ENCODE results near the gene MPO. TPM values are rescaled to one million over a fixed set of nuclear protein-coding genes. Genes with fewer than 3 reads are reported as not detected.

Gene MPO
- total RNA-seq, 1 experiment from 2014 or later = not detected

GRCh38 chr17:58229384-58229783, 51.4 kb downstream of the MPO start:
- no peak overlapping the region for H3K23ac ChIP-seq (ENCODE audit: insufficient read length, low read depth, low read length)
- no peak overlapping the region for H2BK12ac ChIP-seq (ENCODE audit: insufficient read length, low read depth, low read length)
- Mint-ChIP-seq H3K4me1 (peaks cover 16 to 22% of the 10 kb centered on the region in 2 experiments), H3K27ac (peak overlapping the region in 1 of 3 experiments; percentile 67; a peak in 2 of 7 replicates), H3K9me3 (no peaks in the 10 kb centered on the region), H3K27me3 (ENCODE audit: low read depth) (peaks cover 41% of the 10 kb centered on the region), H3K36me3 (ENCODE audit: insufficient read depth in 1 of 3, low read depth in 3 of 3) (no peaks in the 10 kb centered on the region), H3K4me3 (peak overlapping the region in 1 of 2 experiments; percentile 43; a peak in 1 of 5 replicates)
- H4K8ac ChIP-seq (replicated peaks; ENCODE audit: insufficient read length, low read depth, low read length) = no peak overlapping the region
- H3K79me1 ChIP-seq (ENCODE audit: insufficient read depth, low read depth, low read length, poor library complexity, severe bottlenecking) = no peaks in the 10 kb centered on the region
- H2AK5ac ChIP-seq (ENCODE audit: insufficient read length, low read length) = no peak overlapping the region
- H3K79me2 ChIP-seq (ENCODE audit: insufficient read depth, low read length) = no peaks in the 10 kb centered on the region
- H3T11ph ChIP-seq (ENCODE audit: low read length) = peak overlapping the region; percentile 37
- H2BK20ac ChIP-seq (ENCODE audit: low read depth, low read length, poor library complexity, severe bottlenecking) = no peak overlapping the region
- H4K5ac ChIP-seq (ENCODE audit: insufficient read length, low read depth, low read length) = no peak overlapping the region
- H2BK15ac ChIP-seq (ENCODE audit: low read depth, low read length) = no peak overlapping the region
- H3K4me2 ChIP-seq (ENCODE audit: insufficient read depth, insufficient read length, low read length) = no peak overlapping the region
- no peak overlapping the region for H2BK5ac ChIP-seq (ENCODE audit: insufficient read length, low read length)
- no peak for DNase-seq
- H3K18ac ChIP-seq (ENCODE audit: insufficient read length, low read depth, low read length) = peak overlapping the region; percentile 54
- H3K4me1 ChIP-seq (ENCODE audit: insufficient read depth, low read length) = peaks cover 2% of the 10 kb centered on the region; the same call in 1 of the 2 replicates
- H2BK120ac ChIP-seq (ENCODE audit: low read depth, low read length, poor library complexity, severe bottlenecking) = no peak overlapping the region
- H3K27me3 ChIP-seq (ENCODE audit: insufficient read depth, low read length) = no peaks in the 10 kb centered on the region
- H3K56ac ChIP-seq (ENCODE audit: insufficient read length, low read depth, low read length) = no peak overlapping the region
- H4K20me1 ChIP-seq (ENCODE audit: control insufficient read depth, insufficient read depth, insufficient read length) = no peaks in the 10 kb centered on the region
- no peak; the same call in 2 of the 3 replicates for TF ChIP-seq CTCF (conservative IDR thresholded peaks at IDR 0.05)
- no peak overlapping the region for H3K27ac ChIP-seq (ENCODE audit: insufficient read length, low read depth, low read length)
- H3K9me3 ChIP-seq (ENCODE audit: control insufficient read depth, low read depth, low read length) = no peaks in the 10 kb centered on the region
- no peak overlapping the region for H2AFZ ChIP-seq (ENCODE audit: low read length)
- no peak overlapping the region for H3K14ac ChIP-seq (ENCODE audit: insufficient read depth, low read length)
- WGBS (ENCODE audit: extremely low coverage, insufficient read length, low lambda C conversion rate) = no CpG with 5 or more reads among the region's 1 CpG
- H3K4ac ChIP-seq (ENCODE audit: low read depth, low read length) = no peak overlapping the region
- H3K23me2 ChIP-seq (ENCODE audit: insufficient read length, low read depth, low read length, poor library complexity, severe bottlenecking) = no peaks in the 10 kb centered on the region
- no peak overlapping the region for H4K91ac ChIP-seq (ENCODE audit: insufficient read length, low read depth, low read length)
- no peak overlapping the region for H3K9ac ChIP-seq (ENCODE audit: extremely low read depth, insufficient read length, low read length)
